HG03095 (cell line): Measurements from ENCODE around the gene LRRC55.

Experiments used
- ATAC-seq: cut with Tn5 transposase; IDR thresholded peaks from one replicate; pipeline ENCODE4 v1.9.1; 2021; ENCODE audit warnings: moderate library complexity; ENCODE audit not compliant: unreplicated experiment

LRRC55 gene

DNA sequence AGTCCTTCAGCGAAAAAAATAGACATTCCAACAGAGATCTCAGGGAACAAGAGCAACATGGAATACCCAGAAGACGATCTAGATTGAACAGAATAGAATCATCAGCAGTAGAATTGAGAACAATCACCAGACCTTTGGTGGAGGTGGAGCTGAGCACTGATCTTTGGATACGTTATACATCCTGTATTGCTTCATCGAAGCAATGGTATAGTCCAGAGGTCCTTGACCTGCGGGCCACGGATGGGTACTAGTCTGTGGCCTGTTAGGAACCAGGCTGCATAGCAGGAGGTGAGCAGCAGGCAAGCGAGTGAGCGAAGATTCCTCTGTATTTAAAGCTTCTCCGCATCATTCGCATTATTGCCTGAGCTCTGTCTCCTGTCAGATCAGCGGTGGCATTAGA lies 17.6 kb downstream of the LRRC55 start:
- no peak for ATAC-seq

DNA sequence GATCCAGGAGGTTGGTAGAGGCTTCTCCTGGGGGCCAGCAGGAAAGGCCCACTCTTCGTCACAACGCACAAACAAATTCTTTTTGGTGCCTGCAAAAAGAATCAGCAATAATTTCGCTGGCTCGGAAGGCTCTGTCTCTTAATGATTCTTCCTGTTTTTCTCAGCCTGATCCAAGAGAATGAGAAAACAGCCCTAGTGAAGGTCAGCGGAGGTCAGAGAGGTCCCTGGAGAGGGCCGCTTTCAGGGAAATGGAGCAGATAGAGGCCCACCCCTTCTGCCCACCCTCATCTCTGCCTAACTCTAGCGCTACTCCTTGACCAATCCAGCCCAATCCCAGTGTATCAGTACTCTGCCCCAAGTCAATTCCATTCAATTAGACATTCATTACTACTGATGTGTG lies 19.2 kb downstream of the LRRC55 start:
- no peak for ATAC-seq

DNA sequence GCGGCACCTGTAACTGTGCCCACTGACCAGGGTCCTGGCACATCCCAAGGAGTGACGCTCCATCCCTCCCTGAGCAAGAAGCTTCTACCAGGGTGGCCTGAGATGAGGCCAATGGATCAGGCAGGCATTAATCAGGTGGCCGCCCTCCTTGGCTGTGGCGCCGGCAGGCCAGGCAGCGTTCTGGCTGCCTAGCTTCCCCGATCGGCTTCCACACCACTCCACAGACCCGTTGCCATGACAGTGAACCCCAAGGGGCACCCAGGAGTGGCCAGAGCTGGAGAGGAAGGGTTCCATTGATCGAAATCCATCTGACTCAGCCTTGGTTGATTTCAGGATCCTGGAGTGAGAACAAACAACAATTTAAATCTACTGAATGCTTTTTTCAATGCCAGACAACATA lies 20.5 kb downstream of the LRRC55 start:
- no peak for ATAC-seq

DNA sequence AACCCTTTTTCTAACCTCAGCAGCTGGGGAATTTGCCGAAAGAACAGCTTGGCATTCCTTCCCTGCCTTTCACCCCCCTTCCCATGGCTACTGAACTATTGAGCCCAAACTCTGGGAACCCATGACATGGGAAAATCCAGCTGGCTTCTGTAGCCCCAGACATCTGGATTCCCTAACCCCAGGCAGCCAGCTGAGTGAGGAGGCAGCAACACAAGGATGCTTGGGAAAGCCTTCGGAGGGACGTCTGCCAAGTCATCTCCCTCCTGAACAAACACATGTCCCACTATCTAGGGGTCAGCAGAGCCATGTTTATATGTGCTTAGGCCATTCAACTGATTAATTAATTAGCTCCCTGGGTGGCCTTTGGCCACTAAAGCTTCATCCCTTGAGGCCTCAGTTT lies 21.6 kb downstream of the LRRC55 start:
- ATAC-seq: no peak

DNA sequence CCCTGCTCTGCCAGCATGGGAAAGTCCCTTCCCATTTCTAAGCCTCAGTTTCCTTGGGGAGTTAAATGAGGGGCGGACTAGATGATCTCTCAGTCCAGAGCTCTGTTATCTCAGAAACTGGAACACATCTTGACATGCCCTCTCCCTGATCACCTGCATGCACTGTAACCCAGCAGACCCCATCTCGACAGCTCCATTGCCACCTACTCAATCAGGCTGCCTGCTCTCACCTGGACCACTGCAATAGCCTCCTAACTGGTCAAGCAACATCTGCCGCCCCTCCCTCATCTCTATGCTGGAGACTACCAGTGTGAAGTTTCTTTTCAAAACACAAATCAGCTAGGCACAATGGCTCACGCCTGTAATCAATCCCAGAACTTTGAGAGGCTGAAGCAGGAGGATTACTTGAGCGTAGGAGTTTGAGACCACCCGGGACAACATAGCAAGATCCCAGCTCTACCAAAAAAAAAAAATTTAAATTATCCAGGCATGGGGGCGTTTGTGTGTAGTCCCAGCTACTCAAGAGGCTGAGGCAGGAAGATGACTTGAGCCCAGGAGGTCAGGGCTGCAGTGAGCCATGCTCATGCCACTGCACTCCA lies 22.2 kb downstream of the LRRC55 start:
- no peak for ATAC-seq

DNA sequence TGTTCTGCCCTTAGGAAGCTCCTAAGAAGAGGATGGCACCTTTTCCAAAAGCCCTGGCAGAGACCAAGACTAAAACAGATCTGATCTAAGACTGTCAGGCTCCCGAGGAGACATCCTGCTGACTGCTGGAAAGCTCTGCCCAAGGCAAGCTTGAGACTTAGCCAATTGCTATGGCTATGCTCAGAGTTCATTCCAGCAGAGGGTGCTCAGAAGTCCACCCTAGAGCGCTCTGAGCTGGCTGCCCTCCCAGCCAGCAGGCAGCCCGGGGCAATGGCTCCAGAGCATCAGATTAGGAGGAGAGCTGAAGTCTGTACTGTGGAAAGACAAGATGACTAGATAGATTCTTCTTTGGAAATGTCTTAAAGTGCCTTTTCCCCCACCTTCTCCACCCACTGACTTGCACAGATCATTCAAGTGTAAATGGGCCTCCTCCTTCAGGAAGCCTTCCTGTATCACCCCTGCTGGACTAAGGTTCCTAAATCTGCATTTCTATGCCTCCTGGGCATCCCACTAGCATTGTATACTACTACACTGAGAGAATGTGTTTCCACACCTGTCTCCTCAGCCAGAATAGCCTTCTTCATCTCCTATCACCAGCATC lies 23.4 kb downstream of the LRRC55 start:
- ATAC-seq: no peak

DNA sequence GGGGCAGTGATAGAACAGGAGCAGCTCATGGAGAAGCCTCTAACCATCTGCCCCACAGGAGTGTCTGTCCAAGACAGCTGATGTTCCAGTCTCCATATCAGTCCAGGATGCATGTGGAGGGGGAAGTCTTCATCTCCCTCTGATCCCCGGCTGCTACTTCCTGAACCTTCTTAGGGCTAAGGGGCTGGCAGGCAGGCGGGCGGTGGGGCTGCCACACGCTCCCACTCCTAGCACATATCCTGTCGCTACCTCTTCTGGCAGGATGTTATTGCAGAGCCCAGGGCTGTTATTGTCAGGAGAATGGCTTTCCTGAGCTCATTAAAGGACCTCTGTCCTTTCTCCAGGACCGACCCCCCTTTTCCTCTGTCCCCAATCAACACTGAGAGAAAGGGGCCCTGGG lies 25.4 kb downstream of the LRRC55 start:
- ATAC-seq: no peak

DNA sequence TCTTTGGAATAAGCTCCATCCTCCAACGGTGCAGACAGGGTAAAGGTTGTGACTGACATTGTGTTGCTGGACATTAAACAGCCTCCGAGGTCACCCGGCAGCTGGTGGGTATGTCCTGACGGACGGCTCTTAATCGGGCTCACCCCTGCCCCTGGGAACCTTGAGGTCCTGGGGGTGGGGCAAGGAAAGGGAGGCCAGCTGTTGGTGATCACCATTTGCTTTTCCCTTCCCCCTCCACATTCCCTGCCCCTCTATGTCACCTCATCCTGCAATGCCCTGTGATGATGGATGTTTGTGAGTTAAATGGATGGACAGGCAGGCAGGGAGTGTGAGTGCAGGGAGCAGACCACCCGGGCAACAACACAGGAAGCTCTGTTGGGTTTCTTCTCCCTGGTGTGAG lies 29.0 kb downstream of the LRRC55 start:
- no peak for ATAC-seq

DNA sequence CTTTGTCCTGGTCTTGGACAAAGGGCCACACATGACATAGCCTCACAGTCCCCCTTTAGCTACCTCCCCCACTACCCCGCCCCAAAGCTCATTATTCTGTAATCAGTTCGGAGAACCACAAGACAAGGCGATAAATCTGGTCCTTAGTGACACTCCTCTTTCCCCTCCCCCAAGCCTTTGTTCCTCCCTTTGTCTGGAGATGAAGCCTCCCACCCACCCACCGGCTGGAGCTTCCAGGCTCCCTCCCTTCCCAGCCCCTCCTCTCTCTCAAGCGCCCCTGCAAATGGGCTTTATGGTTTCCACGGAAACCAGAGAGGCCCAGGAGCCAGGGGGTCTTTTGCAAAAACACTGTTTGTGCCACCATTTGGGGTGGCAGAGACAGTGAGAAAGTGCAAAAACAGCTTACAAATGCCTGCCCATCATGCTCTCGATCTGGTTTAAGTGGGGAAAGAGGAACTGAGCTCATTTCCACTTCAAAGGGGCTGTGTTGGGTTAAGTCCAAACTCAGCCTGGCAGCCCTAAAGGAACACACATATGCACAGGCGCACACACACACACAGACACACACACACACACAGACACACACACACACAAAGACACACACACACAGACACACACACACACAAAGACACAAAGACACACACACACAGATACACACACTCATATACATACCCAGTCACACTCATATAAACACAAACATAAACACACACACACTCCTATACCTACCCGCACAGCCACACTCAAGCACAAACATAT lies 31.8 kb downstream of the LRRC55 start:
- ATAC-seq: no peak

DNA sequence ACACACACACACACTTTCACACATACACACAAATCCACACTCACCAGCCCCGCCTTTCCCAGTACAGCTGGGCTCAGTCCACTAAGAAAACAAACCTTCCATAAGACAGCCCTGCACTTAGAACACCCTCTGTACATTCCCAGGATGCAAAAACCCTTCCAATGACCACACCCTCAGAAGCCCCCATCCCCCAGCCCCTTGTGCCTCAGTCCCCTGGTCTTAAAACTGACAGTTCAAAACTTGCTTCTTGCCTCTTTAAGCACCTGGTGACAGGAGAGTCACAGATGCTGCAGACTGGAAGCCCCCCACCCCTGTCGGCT lies 32.3 kb downstream of the LRRC55 start:
- ATAC-seq: no peak

DNA sequence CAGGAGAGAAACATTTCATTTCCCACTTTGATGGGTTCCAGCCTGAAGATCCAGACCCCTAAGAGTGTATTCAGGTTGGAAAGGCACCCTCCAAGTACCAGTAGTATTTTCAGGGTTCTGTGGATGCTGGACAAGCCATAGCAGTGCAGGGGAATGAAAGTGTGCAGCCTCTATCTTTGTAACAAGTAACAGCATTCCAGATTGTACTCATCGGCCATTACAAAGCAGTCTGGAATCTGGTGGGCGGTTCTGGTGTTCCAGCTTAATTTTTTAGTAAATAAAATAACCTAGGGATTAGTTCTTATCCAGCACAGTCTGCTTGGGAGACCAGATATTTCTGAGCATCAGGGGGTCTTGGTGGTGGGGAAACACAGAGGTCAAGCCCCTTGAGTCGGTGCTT lies 32.7 kb downstream of the LRRC55 start:
- ATAC-seq: no peak

DNA sequence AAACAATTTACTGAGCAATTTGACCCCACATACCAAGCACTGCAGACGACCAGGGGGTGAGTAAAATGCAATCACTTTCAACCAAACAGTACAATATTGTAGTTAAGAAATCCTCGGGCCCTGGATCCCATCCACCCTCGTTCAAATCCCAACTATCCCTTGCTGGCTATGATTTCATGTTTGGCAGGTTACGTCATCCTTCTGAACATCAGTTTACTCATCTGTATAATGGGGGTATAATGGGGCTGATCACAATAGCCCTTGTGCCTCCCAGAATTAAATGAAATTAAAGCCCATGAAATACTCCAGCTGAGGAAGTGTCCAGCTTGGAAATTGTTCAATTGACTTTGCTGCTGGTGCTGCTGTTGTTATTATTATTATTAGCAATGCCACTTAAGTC lies 34.7 kb downstream of the LRRC55 start:
- ATAC-seq: no peak

DNA sequence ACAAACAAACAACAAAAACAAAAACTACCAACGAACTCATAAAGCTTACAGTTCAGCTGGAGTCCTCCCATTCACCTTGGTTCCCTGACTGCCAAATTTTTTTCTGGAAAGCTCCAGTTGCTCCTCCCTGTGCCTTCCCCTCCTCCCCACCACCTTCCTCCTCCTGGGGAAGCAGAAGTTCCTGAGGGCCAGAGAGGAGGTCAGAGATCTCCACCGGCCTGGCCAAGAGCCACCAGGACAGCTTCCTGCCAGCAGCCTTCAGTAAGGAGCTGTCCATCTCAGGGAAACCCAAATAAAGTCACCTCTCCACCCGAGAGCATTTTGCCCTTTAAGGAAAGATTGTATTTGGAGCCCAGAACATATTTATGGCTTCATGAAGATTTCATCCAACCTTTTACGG lies 35.3 kb downstream of the LRRC55 start:
- ATAC-seq: no peak

DNA sequence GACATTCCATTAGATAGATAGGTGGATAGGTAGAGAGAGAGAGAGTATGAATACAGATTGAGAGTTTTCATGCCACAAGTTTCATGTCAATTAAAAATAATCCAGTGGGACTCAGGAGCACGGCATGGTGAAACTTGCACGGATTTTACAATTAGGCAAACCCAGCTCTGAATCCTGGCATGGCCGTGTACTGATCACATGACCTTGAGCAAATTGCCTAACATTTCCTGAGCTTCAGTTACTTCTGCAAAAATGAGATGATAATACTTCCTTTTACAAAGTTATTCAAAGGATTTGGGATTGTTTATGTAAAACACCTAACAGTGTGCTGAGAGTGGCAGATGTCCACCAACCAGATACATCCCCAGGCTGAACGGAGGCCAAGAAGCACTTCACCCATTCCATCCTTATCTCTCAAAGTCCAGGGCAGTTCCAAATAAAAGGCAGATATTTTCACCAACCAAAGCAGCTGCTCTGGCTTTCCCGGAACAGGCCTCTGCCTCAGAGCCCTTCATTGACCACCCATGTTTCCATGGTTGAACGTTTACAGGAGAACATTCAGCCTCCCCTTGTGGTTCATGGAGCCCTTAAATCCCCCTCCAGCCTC lies 37.4 kb downstream of the LRRC55 start:
- no peak for ATAC-seq

DNA sequence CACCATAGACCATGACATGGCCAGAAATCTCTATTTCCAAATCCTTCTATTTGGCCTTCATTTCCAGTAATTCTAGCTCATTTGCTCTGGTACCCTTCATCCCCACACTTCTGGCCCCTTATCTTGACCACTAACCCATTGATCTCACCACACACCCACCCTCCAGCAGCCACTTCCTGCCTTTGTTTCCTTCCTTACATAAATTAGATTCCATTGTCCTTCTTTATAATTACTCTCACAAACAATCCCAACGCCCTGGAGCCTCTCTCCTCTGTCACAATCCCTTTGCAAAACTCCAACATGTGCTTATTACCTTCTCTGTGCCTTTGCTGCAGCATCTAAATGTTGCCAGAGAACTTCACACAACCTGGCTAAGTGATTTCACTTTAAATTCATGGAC lies 40.5 kb downstream of the LRRC55 start:
- no peak for ATAC-seq

DNA sequence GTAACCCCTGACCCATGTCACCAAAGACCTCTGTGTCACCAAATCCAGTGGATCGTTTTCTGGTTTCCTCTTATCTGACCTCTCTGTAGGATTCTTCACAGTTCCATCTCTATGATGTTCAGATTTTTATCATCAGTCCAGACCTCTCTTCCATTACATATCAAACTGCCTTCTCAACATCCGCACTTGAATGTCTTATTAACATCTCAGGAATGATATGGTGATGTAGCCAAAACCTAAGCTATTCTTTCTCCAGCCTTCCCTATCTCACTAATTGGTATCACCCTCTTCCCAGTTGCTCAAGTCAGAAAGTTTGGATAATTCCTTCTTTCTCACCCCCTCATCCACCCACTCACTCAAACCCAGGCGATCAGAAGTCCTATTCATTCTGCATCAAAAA lies 41.8 kb downstream of the LRRC55 start:
- ATAC-seq: no peak

DNA sequence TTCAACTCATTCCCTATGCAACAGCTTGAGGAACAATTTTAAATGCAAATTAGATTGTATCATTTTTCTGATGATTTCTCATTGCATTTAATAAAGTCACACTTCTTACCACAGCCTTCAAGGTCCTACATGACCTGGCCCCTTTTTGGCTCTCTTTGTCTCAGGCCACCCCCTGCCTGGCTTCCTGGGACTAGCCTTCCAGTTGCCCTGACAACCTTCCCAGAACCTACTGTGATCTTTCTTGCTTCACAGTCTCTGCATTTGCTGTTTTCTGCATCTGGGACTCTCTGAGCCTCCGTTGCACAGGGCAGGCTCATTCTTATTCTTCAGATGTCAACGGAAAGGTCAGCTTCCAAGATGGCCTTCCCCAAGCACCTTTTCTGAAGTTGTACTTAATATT lies 42.4 kb downstream of the LRRC55 start:
- no peak for ATAC-seq

DNA sequence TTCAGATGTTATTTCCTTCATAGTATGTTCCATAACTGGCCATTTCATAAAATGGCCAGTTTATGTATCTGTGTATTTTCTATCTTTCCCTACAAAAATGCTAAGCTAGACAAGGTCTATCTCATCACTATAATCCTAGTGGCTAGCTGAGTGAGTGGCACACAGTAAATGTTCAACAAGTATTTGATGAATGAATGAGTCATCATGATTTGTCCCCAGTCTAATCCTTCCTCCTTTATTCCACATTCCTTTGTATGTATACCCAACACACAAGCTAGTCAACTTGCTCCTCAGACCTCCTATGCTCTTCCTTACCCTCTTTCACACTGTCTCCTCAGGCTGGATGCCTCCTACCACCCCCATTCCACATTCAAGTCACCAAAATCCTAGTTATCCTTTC lies 42.8 kb downstream of the LRRC55 start:
- no peak for ATAC-seq

DNA sequence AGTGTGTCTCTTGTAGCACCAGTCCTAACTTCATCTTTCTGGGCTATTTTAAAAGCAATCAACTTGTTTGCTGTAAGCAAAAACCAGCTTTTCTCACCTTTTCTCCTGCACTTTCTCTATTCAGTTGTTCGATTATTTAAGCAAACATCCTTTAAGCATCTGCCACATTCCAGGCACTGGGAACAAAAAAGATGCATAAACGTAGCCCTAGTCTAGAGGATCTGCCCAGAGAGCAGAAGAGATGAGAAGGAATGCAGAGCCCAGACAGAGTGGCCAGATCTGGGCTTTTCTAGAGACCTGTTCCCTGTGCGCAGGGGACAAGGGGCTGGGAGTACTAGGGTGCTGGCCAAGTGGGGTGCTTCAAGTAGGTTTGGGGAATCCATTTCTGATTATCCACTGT lies 46.8 kb downstream of the LRRC55 start:
- no peak for ATAC-seq

DNA sequence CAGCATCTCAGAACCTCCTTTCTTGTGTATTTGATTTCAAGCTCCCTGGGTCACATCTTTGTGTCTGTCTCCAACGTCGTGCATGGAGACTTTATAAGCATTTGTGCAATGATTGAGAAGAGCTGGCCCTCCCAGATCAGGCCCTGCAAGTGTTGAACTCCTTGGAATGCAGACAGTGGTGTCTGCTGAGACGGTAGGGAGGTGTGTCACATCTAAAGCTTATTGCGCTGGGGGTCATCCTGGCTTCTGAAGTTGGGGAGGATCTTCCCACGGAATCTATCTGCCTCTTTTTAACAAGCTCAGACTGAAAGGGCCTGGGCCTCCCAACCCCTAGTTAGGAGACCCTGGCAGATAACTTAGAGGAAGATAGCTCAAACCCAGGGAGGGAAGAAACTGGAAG lies 48.6 kb downstream of the LRRC55 start:
- ATAC-seq: no peak

DNA sequence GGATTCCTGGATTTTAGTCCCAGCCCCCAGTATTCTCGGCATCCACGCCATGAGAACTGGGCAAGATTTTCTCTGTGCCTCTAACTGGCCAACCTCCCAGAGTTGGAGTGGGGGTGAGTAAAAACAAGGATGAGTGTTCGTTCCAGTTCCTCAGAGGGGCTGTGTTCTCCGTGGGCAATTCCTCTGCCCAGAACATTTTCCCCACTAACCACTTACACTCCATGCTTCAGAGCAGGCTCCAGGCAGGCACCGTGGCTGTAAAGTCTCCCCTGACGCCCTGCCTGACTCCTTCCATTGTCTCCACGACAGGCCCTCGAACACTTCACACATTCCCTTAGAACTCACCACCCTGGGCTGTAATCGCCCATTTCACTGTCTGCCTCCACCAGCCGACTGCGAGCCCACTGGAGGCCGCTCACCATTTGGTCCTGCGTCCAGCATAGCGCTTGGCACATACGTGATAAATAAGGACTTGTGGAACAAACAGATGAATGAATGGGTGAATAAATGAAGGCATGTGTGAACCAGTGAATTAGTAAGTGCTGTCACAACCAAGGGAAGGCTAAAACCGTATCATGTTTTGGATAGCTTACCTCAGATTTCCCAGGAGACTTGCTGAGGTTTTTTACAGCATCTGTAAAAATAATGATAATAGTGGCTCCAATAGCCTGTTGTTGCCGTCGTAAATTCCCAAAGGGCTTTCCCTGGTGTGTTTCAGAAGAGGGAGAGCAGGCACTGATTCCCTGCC lies 49.2 kb downstream of the LRRC55 start:
- ATAC-seq: no peak
